GM21447 (cell line): ENCODE measurements around the gene TECTB.
"Not testable (repeated sequence)": the region's sequence is repeated elsewhere in the genome, so short reads cannot be mapped to it uniquely, and the experiment has no call there.

Experiments
- ATAC-seq: cut with Tn5 transposase; IDR thresholded peaks from one replicate; pipeline ENCODE4 v1.9.1; 2021; ENCODE audit not compliant: unreplicated experiment

The TECTB gene

GRCh38 chr10:112283100-112283499, at the start of gene TECTB:
Gene TECTB (plus strand): TSS chr10:112283400. CDS start chr10:112283735, 335 bp downstream.
- ATAC-seq = no peak

- ATAC-seq = no peak
These were observed 48.1 kb upstream of the TECTB start for GRCh38 chr10:112235141-112235540.

- ATAC-seq = no peak
These were observed 47.3 kb upstream of the TECTB start for GRCh38 chr10:112235920-112236319.

GRCh38 chr10:112236486-112236885, 46.7 kb upstream of the TECTB start:
- no peak for ATAC-seq

GRCh38 chr10:112239347-112239746, 43.9 kb upstream of the TECTB start:
- no peak for ATAC-seq

- ATAC-seq = no peak
These were observed 42.8 kb upstream of the TECTB start for GRCh38 chr10:112240441-112240840.

GRCh38 chr10:112241651-112242341, 41.4 kb upstream of the TECTB start:
- no peak for ATAC-seq

GRCh38 chr10:112242769-112243168, 40.4 kb upstream of the TECTB start:
- ATAC-seq = no peak

GRCh38 chr10:112243713-112244112, 39.5 kb upstream of the TECTB start:
- no peak for ATAC-seq

- no peak for ATAC-seq
These were observed 39.0 kb upstream of the TECTB start for GRCh38 chr10:112244197-112244596.

- no peak for ATAC-seq
These were observed 35.4 kb upstream of the TECTB start for GRCh38 chr10:112247791-112248190.

- no peak for ATAC-seq
These were observed 34.5 kb upstream of the TECTB start for GRCh38 chr10:112248584-112249295.

GRCh38 chr10:112249722-112250121, 33.5 kb upstream of the TECTB start:
- no peak for ATAC-seq

- ATAC-seq = no peak
These were observed 32.6 kb upstream of the TECTB start for GRCh38 chr10:112250555-112250954.

- not testable (repeated sequence) for ATAC-seq
These were observed 32.0 kb upstream of the TECTB start for GRCh38 chr10:112251238-112251637.

GRCh38 chr10:112258407-112258806, 24.8 kb upstream of the TECTB start:
- no peak for ATAC-seq

- ATAC-seq = no peak
These were observed 23.5 kb upstream of the TECTB start for GRCh38 chr10:112259688-112260087.

GRCh38 chr10:112260831-112261230, 22.4 kb upstream of the TECTB start:
- ATAC-seq = no peak

GRCh38 chr10:112261281-112261822, 21.8 kb upstream of the TECTB start:
- ATAC-seq = no peak

GRCh38 chr10:112262546-112262945, 20.7 kb upstream of the TECTB start:
- ATAC-seq = no peak

GRCh38 chr10:112265745-112266144, 17.5 kb upstream of the TECTB start:
- no peak for ATAC-seq

- no peak for ATAC-seq
These were observed 13.9 kb upstream of the TECTB start for GRCh38 chr10:112269266-112269665.
